GM23338 (cell line): ENCODE data around the gene RPL26. TPM values are rescaled to one million over a fixed set of nuclear protein-coding genes. Genes with fewer than 3 reads are reported as not detected.

Source experiments
- ATAC-seq: fragments of 200-7000 bp; cut with Tn5 transposase; 3 replicates; pipeline ENCODE4 v1.9.1; 2020
- DNase-seq: peaks from one replicate; pipeline ENCODE4 v3.0.0-alpha.2; 2015; ENCODE audit warnings: low spot score
- H2AFZ ChIP-seq: fragments of 200-600 bp; sonication (generic); 2 replicates; pipeline ENCODE4 v1.8.0; 2016; ENCODE audit warnings: antibody characterized with exemption, mild to moderate bottlenecking, moderate library complexity
- H3F3A ChIP-seq: fragments of 200-600 bp; sonication (generic); replicated peaks from 2 replicates; pipeline ENCODE4 v1.8.0; 2017; ENCODE audit warnings: antibody characterized with exemption, mixed run types, low read depth
- H3K27ac ChIP-seq: fragments of 200-600 bp; sonication (generic); 2 replicates; pipeline ENCODE4 v1.6.1; 2016; ENCODE audit warnings: low read depth
- H3K27me3 ChIP-seq: fragments of 200-600 bp; sonication (generic); 2 replicates; pipeline ENCODE4 v1.8.0; 2016; ENCODE audit warnings: mild to moderate bottlenecking, mixed run types, moderate library complexity; ENCODE audit not compliant: insufficient read depth
- H3K36me3 ChIP-seq: fragments of 200-600 bp; sonication (generic); 2 replicates; pipeline ENCODE4 v1.8.0; 2016; ENCODE audit warnings: mild to moderate bottlenecking; ENCODE audit not compliant: insufficient read depth
- H3K4me1 ChIP-seq: fragments of 200-600 bp; sonication (generic); 2 replicates; pipeline ENCODE4 v1.8.0; 2016; ENCODE audit warnings: mild to moderate bottlenecking, moderate library complexity; ENCODE audit not compliant: insufficient read depth
- H3K4me2 ChIP-seq: fragments of 200-600 bp; sonication (generic); 2 replicates; pipeline ENCODE4 v1.7.1; 2017; ENCODE audit warnings: mixed run types
- H3K4me3 ChIP-seq: fragments of 200-600 bp; sonication (generic); 2 replicates; pipeline ENCODE4 v1.6.1; 2016; ENCODE audit warnings: mixed run types
- H3K79me2 ChIP-seq: fragments of 200-600 bp; sonication (generic); replicated peaks from 2 replicates; pipeline ENCODE4 v1.8.0; 2017; ENCODE audit warnings: mild to moderate bottlenecking; ENCODE audit not compliant: insufficient read depth
- H3K9me2 ChIP-seq: fragments of 200-600 bp; sonication (generic); 2 replicates; pipeline ENCODE4 v1.8.0; 2017; ENCODE audit not compliant: insufficient read depth
- H4K20me1 ChIP-seq: fragments of 200-600 bp; sonication (generic); replicated peaks from 2 replicates; pipeline ENCODE4 v1.8.0; 2017; ENCODE audit warnings: mild to moderate bottlenecking; ENCODE audit not compliant: insufficient read depth
- H3K27ac Mint-ChIP-seq: 2 replicates; pipeline ENCODE4 v1.8.0; 2020; ENCODE audit warnings: inconsistent platforms, mild to moderate bottlenecking, moderate library complexity, mixed read lengths
- H3K27me3 Mint-ChIP-seq: 3 replicates; pipeline ENCODE4 v1.8.0; 2022; ENCODE audit warnings: low read depth, mild to moderate bottlenecking, moderate library complexity, mixed read lengths, inconsistent platforms; ENCODE audit not compliant: insufficient read depth, poor library complexity
- H3K36me3 Mint-ChIP-seq: 3 replicates; pipeline ENCODE4 v1.8.0; 2021; ENCODE audit warnings: low read depth, mild to moderate bottlenecking, inconsistent platforms, moderate library complexity, mixed read lengths
- H3K4me1 Mint-ChIP-seq: 3 replicates; pipeline ENCODE4 v1.8.0; 2020; ENCODE audit warnings: mild to moderate bottlenecking, inconsistent platforms, mixed read lengths
- H3K4me3 Mint-ChIP-seq: 3 replicates; pipeline ENCODE4 v1.8.0; 2021; ENCODE audit warnings: moderate library complexity, mild to moderate bottlenecking, inconsistent platforms, mixed read lengths
- H3K9me3 Mint-ChIP-seq: 3 replicates; pipeline ENCODE4 v1.8.0; 2020; ENCODE audit warnings: moderate library complexity, mild to moderate bottlenecking, inconsistent platforms, mixed read lengths
- JUNB ChIP-seq: IDR thresholded peaks from one replicate; pipeline ENCODE4 v1.6.1; 2016; ENCODE audit warnings: antibody characterized with exemption; ENCODE audit not compliant: unreplicated experiment
- REST ChIP-seq: IDR thresholded peaks from one replicate; pipeline ENCODE4 v1.6.1; 2018; ENCODE audit warnings: antibody characterized with exemption; ENCODE audit not compliant: unreplicated experiment
- STAT1 ChIP-seq: IDR thresholded peaks from one replicate; pipeline ENCODE4 v1.6.1; 2016; ENCODE audit warnings: antibody characterized with exemption; ENCODE audit not compliant: unreplicated experiment
- ZNF114 ChIP-seq: fragments of 250-450 bp; sonication (Bioruptor Pico); IDR thresholded peaks from 2 replicates; pipeline ENCODE4 v1.5.0; 2020; ENCODE audit warnings: mild to moderate bottlenecking, moderate library complexity
- ZNF331 ChIP-seq: fragments of 250-450 bp; sonication (Bioruptor Pico); IDR thresholded peaks from 2 replicates; pipeline ENCODE4 v1.5.0; 2020; ENCODE audit warnings: low read depth, mild to moderate bottlenecking, moderate library complexity
- polyA plus RNA-seq: library from polyadenylated mRNA; unstranded; fragments of >200 nt; fragmentation: Nextera tagmentation; extraction: Ambion mirVana; gene quantifications from 2 replicates; pipeline ENCODE4 v1.2.1, GENCODE V29; 2016
- total RNA-seq: library from RNA; depleted of rRNA; stranded (reverse); fragments of >200 nt; shearing (Covaris generic); gene quantifications from 2 replicates; pipeline ENCODE4 v1.2.3, GENCODE V29; 2014
- TF ChIP-seq, protein P1 (sequence below): fragments of 250-450 bp; sonication (Bioruptor Pico); IDR thresholded peaks from 2 replicates; pipeline ENCODE4 v1.5.0; 2020; ENCODE audit warnings: mild to moderate bottlenecking, moderate library complexity
- TF ChIP-seq, protein P2 (sequence below): IDR thresholded peaks from 2 replicates; pipeline ENCODE4 v1.6.1; 2016; ENCODE audit warnings: antibody characterized with exemption

The RPL26 gene
- total and polyA plus RNA-seq, 2 experiments from 2014 or later = 2,274 to 3,158 TPM

DNA sequence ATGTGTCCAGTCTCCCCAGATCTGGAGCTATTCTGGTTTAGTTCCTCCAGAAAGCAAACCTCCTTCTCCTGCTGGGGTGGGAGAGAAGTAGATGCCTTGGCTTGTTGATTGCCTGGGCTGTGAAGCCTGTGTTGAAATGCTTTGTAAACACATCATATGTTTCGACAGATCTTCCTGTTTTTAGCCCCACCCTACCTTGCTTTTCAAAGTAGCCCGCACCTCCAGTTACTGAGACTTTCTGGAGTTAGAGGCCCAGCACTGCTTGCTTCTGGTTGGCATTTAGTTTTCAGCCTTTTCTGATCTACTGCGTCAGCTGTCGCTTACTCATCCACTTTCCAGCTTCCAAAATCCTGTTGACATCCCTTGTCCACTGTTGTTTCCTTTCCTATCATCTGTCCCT lies 34.8 kb upstream of the RPL26 start:
- Mint-ChIP-seq H3K27me3 (no peaks in the 10 kb centered on the region), H3K9me3 (no peaks in the 10 kb centered on the region)

DNA sequence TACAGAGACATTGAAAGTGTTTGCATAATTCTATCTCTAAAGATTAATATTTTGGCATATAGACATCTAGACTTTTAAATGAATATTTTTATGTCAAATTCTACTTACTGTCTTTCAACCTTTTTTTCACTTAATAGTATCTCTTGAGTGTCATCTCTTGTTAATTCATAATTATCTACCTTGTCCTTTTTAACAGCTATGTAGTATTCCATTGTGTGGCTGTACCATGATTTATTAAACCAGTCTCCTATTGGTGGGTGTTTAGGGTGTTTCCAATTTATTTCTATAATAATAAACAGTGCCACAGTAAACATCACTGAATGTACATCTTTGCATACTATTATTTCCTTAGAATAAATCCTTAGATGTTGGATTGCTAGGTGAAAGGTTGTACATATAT lies 30.9 kb upstream of the RPL26 start:
- Histone ChIP-seq H3K79me2 (no peaks in the 10 kb centered on the region), H4K20me1 (no peaks in the 10 kb centered on the region), H3K9me2 (no peaks in the 10 kb centered on the region), H2AFZ (no peak overlapping the region), H3F3A (no peaks in the 10 kb centered on the region), H3K27me3 (no peaks in the 10 kb centered on the region), H3K4me2 (no peak overlapping the region), H3K27ac (no peak overlapping the region), H3K4me1 (0 out of 2 replicates have a peak, but pooled peaks cover 3% of the 10 kb centered on the region), H3K4me3 (no peak overlapping the region), H3K36me3 (no peaks in the 10 kb centered on the region)
- Mint-ChIP-seq H3K9me3 (no peaks in the 10 kb centered on the region), H3K27ac (no peak overlapping the region), H3K4me3 (no peak overlapping the region), H3K4me1 (no peaks in the 10 kb centered on the region), H3K36me3 (no peaks in the 10 kb centered on the region), H3K27me3 (peaks cover 10% of the 10 kb centered on the region)
- ATAC-seq (no peak), DNase-seq (no peak)
- TF ChIP-seq, protein P1, sequence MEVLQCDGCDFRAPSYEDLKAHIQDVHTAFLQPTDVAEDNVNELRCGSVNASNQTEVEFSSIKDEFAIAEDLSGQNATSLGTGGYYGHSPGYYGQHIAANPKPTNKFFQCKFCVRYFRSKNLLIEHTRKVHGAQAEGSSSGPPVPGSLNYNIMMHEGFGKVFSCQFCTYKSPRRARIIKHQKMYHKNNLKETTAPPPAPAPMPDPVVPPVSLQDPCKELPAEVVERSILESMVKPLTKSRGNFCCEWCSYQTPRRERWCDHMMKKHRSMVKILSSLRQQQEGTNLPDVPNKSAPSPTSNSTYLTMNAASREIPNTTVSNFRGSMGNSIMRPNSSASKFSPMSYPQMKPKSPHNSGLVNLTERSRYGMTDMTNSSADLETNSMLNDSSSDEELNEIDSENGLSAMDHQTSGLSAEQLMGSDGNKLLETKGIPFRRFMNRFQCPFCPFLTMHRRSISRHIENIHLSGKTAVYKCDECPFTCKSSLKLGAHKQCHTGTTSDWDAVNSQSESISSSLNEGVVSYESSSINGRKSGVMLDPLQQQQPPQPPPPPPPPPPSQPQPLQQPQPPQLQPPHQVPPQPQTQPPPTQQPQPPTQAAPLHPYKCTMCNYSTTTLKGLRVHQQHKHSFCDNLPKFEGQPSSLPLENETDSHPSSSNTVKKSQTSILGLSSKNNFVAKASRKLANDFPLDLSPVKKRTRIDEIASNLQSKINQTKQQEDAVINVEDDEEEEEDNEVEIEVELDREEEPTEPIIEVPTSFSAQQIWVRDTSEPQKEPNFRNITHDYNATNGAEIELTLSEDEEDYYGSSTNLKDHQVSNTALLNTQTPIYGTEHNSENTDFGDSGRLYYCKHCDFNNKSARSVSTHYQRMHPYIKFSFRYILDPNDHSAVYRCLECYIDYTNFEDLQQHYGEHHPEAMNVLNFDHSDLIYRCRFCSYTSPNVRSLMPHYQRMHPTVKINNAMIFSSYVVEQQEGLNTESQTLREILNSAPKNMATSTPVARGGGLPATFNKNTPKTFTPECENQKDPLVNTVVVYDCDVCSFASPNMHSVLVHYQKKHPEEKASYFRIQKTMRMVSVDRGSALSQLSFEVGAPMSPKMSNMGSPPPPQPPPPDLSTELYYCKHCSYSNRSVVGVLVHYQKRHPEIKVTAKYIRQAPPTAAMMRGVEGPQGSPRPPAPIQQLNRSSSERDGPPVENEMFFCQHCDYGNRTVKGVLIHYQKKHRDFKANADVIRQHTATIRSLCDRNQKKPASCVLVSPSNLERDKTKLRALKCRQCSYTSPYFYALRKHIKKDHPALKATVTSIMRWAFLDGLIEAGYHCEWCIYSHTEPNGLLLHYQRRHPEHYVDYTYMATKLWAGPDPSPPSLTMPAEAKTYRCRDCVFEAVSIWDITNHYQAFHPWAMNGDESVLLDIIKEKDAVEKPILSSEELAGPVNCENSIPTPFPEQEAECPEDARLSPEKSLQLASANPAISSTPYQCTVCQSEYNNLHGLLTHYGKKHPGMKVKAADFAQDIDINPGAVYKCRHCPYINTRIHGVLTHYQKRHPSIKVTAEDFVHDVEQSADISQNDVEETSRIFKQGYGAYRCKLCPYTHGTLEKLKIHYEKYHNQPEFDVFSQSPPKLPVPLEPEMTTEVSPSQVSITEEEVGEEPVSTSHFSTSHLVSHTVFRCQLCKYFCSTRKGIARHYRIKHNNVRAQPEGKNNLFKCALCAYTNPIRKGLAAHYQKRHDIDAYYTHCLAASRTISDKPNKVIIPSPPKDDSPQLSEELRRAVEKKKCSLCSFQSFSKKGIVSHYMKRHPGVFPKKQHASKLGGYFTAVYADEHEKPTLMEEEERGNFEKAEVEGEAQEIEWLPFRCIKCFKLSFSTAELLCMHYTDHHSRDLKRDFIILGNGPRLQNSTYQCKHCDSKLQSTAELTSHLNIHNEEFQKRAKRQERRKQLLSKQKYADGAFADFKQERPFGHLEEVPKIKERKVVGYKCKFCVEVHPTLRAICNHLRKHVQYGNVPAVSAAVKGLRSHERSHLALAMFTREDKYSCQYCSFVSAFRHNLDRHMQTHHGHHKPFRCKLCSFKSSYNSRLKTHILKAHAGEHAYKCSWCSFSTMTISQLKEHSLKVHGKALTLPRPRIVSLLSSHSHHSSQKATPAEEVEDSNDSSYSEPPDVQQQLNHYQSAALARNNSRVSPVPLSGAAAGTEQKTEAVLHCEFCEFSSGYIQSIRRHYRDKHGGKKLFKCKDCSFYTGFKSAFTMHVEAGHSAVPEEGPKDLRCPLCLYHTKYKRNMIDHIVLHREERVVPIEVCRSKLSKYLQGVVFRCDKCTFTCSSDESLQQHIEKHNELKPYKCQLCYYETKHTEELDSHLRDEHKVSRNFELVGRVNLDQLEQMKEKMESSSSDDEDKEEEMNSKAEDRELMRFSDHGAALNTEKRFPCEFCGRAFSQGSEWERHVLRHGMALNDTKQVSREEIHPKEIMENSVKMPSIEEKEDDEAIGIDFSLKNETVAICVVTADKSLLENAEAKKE (CRISPR knock-in tag) = no peak
- TF ChIP-seq JUNB (no peak), ZNF331 (no peak), ZNF114 (CRISPR knock-in tag) (no peak)
- TF ChIP-seq, protein P2, sequence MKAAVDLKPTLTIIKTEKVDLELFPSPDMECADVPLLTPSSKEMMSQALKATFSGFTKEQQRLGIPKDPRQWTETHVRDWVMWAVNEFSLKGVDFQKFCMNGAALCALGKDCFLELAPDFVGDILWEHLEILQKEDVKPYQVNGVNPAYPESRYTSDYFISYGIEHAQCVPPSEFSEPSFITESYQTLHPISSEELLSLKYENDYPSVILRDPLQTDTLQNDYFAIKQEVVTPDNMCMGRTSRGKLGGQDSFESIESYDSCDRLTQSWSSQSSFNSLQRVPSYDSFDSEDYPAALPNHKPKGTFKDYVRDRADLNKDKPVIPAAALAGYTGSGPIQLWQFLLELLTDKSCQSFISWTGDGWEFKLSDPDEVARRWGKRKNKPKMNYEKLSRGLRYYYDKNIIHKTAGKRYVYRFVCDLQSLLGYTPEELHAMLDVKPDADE = no peak

More for the DNA sequence above, 34.8 kb upstream of the RPL26 start:
- H3K27me3 ChIP-seq = no peaks in the 10 kb centered on the region
- H3K27ac ChIP-seq = no peak overlapping the region
- H3K9me2 ChIP-seq = no peaks in the 10 kb centered on the region
- H3K4me1 ChIP-seq = no peaks in the 10 kb centered on the region
- Mint-ChIP-seq H3K27ac (no peak overlapping the region), H3K36me3 (no peaks in the 10 kb centered on the region), H3K4me1 (no peaks in the 10 kb centered on the region), H3K4me3 (no peak overlapping the region)
- H2AFZ ChIP-seq = no peak overlapping the region
- no peak for ATAC-seq
- H3K79me2 ChIP-seq = no peaks in the 10 kb centered on the region
- H3F3A ChIP-seq = no peaks in the 10 kb centered on the region
- no peak overlapping the region for H3K4me3 ChIP-seq
- H3K36me3 ChIP-seq = no peaks in the 10 kb centered on the region
- DNase-seq = no peak
- TF ChIP-seq ZNF114 (CRISPR knock-in tag) (no peak), STAT1 (no peak), REST (no peak)
- no peaks in the 10 kb centered on the region for H4K20me1 ChIP-seq
- no peak overlapping the region for H3K4me2 ChIP-seq
